ENCODE measurements around the gene DOK7.

The DOK7 gene

DNA sequence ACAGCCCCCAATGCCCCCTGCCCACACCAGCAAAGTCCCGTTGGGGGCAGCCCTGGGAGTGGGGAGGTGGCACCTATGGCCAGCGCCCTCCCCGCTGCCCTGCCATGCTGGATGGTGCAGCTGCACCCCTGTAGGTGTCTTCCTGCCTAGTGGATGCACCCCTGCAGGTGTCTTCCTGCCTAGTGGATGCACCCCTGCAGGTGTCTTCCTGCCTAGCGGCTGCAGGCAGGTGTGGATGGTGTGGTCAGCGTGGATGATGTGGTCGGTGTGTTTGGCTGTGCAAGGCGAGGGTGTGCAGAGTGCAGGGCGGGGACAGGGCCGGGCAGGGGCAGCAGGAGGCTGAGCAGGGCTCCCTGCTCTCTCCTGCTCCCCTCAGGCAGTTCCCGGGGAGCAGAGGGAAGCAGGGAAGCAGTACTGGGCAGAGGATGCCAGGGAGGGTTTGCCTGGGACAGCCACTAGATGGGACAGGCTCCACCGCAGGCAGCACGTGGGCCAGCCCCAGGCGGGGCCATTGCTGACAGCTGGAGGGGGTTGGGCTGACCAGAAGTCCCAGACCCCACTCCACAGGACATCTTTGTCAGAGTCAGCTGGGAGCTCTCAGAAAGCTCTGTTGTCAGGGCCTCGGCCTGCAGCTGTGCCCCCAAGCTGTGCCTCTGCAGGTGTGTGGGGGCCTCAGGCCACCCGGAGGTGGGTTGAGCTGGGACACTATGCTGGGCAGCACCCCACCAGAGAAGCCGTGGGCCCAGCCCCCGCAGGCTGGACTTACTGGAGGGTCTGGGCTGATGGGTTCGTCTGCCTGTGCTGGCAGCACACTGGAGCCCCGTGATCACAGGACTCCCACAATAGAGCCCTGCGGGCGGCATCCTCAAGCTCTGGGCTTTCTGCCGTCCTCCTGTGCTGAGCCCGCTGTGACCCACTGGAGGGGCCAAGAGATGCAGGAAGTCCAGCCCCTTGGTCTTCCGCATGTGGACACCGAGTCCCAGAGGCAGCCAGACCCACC lies 23.7 kb downstream of the DOK7 start:
- H3K27me3 ChIP-seq (ENCODE audit: control insufficient read depth, insufficient read depth, low read length): peaks cover 96% of the 10 kb centered on the region
- H3K27ac ChIP-seq (ENCODE audit: low read depth, low read length): no peak overlapping the region
- H3K9ac ChIP-seq (ENCODE audit: low read depth, low read length): no peak overlapping the region
- H3K36me3 ChIP-seq (ENCODE audit: control insufficient read depth, insufficient read depth, low read length): no peaks in the 10 kb centered on the region
- H3K4me3 ChIP-seq (ENCODE audit: low read depth, low read length): no peak overlapping the region
- H3K9me3 ChIP-seq (ENCODE audit: control insufficient read depth, insufficient read depth, low read length): no peaks in the 10 kb centered on the region
- H3K4me1 ChIP-seq (ENCODE audit: control insufficient read depth, insufficient read depth, low read length): peaks cover 18% of the 10 kb centered on the region

DNA sequence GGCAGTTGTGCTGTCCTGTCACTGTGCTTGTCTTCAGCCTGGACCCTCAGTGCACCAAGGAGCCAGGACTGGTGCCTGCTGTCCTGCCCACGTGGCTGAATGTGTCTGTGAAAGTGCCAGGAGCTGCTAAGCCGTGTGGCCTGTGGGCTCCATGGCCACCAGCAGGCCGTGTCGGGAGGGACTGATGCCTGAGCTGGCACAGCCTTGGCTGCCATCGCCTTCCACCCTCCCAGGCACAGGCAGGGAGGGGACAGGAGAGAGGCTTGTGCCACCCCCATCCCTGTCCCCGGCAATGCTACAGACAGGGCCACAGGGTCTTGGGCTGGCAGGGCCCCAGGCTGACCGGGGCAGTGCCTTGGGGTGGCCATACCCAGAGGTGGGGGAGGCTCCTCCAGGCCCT lies 24.8 kb downstream of the DOK7 start:
- no peak overlapping the region for H3K27ac ChIP-seq (ENCODE audit: low read depth, low read length)
- no peak overlapping the region for H3K4me3 ChIP-seq (ENCODE audit: low read depth, low read length)
- no peaks in the 10 kb centered on the region for H3K36me3 ChIP-seq (ENCODE audit: control insufficient read depth, insufficient read depth, low read length)
- H3K9me3 ChIP-seq (ENCODE audit: control insufficient read depth, insufficient read depth, low read length): no peaks in the 10 kb centered on the region
- peaks cover 97% of the 10 kb centered on the region for H3K27me3 ChIP-seq (ENCODE audit: control insufficient read depth, insufficient read depth, low read length)
- no peak overlapping the region for H3K9ac ChIP-seq (ENCODE audit: low read depth, low read length)
- H3K4me1 ChIP-seq (ENCODE audit: control insufficient read depth, insufficient read depth, low read length): peaks cover 17% of the 10 kb centered on the region

DNA sequence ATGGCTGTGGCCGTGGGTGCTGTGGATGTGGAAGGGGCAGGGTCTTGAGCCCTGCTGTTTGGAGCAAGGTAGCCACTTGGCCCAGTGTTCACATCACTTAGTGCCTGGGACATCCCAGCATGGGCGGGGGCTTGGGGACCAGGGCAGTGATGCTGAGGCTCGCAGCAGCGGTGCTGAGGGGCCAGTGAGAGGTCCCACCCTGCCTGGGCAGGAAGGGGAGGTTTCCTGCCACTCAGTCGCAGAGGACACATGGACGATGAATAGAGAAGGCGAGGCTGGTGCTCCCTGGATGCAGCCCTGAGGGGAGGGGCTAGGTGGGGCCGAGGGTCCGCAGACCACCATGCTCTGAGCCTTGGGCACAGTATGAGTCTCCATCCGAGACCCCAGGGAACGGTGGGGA lies 25.7 kb downstream of the DOK7 start:
- peaks cover 100% of the 10 kb centered on the region for H3K27me3 ChIP-seq (ENCODE audit: control insufficient read depth, insufficient read depth, low read length)
- H3K27ac ChIP-seq (ENCODE audit: low read depth, low read length): no peak overlapping the region
- H3K9me3 ChIP-seq (ENCODE audit: control insufficient read depth, insufficient read depth, low read length): no peaks in the 10 kb centered on the region
- no peaks in the 10 kb centered on the region for H3K36me3 ChIP-seq (ENCODE audit: control insufficient read depth, insufficient read depth, low read length)
- peaks cover 19% of the 10 kb centered on the region for H3K4me1 ChIP-seq (ENCODE audit: control insufficient read depth, insufficient read depth, low read length)
- H3K9ac ChIP-seq (ENCODE audit: low read depth, low read length): no peak overlapping the region
- no peak overlapping the region for H3K4me3 ChIP-seq (ENCODE audit: low read depth, low read length)

DNA sequence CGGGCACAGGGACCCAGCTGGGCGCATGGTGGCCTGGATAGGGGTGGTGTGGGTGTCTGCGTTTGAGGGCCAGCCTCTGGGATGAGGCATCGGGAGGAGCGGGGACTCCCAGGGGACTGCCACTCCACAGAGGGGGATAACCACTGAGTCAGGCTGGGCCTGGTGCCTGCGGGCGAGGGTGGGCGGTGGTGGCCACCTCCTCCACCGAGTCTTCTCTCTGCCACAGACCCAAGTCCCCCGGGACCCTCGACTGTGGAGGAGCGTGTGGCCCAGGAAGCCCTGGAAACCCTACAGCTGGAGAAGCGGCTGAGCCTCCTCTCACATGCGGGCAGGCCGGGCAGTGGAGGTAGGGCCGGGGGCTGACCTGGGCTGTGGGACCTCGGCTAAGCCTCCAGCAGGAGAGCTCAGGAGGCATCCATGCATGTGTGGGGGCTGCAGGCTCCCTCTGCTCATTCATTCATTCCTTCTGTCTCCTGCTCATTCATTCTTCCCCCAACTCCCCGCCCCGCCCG lies 26.4 kb downstream of the DOK7 start:
- H3K9me3 ChIP-seq (ENCODE audit: control insufficient read depth, insufficient read depth, low read length): no peaks in the 10 kb centered on the region
- H3K36me3 ChIP-seq (ENCODE audit: control insufficient read depth, insufficient read depth, low read length): no peaks in the 10 kb centered on the region
- H3K27me3 ChIP-seq (ENCODE audit: control insufficient read depth, insufficient read depth, low read length): peaks cover 100% of the 10 kb centered on the region
- no peak overlapping the region for H3K27ac ChIP-seq (ENCODE audit: low read depth, low read length)
- H3K9ac ChIP-seq (ENCODE audit: low read depth, low read length): no peak overlapping the region
- peaks cover 24% of the 10 kb centered on the region for H3K4me1 ChIP-seq (ENCODE audit: control insufficient read depth, insufficient read depth, low read length)
- no peak overlapping the region for H3K4me3 ChIP-seq (ENCODE audit: low read depth, low read length)

DNA sequence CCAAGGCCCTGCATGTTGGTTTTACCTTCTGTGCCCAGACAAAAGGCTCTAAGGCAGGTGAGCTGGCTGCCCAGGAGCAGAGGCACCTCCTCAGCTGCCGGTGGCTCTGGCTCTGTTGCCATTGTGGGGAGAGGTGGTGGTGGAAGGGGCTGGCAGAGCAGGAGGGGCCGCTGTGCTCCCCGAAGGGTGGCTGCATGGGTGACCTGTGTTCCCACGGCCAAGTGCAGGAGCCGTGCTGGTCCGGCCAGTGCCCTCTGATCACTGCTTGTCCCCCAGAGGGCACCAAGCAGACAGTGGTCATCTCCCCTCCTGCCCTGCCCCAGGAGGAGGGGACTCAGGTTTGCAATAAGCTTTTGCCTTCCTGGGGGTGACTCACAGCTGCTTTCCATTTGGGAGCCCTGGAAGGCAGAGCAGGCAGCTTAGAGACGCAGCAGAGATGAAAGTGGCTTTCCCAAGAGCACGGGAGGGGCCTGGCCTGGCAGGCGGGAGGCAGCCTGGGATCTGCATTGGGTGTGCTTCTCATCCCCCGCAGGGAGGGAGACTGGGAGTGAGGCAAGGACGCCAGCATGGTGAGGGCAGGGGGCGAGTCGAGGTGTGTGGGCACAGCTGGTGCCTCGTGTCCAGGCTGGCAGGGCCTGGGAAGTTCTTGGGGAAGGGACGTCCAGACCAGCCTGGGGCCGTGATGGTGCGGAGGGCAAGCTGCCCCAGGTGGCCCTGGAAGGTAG lies 28.7 kb downstream of the DOK7 start:
- Histone ChIP-seq H3K27me3 (ENCODE audit: control insufficient read depth, insufficient read depth, low read length) (peaks cover 100% of the 10 kb centered on the region), H3K36me3 (ENCODE audit: control insufficient read depth, insufficient read depth, low read length) (no peaks in the 10 kb centered on the region), H3K9me3 (ENCODE audit: control insufficient read depth, insufficient read depth, low read length) (no peaks in the 10 kb centered on the region), H3K9ac (ENCODE audit: low read depth, low read length) (no peak overlapping the region), H3K4me1 (ENCODE audit: control insufficient read depth, insufficient read depth, low read length) (peaks cover 12% of the 10 kb centered on the region; the same call in 1 of the 2 replicates), H3K4me3 (ENCODE audit: low read depth, low read length) (no peak overlapping the region), H3K27ac (ENCODE audit: low read depth, low read length) (no peak overlapping the region)

DNA sequence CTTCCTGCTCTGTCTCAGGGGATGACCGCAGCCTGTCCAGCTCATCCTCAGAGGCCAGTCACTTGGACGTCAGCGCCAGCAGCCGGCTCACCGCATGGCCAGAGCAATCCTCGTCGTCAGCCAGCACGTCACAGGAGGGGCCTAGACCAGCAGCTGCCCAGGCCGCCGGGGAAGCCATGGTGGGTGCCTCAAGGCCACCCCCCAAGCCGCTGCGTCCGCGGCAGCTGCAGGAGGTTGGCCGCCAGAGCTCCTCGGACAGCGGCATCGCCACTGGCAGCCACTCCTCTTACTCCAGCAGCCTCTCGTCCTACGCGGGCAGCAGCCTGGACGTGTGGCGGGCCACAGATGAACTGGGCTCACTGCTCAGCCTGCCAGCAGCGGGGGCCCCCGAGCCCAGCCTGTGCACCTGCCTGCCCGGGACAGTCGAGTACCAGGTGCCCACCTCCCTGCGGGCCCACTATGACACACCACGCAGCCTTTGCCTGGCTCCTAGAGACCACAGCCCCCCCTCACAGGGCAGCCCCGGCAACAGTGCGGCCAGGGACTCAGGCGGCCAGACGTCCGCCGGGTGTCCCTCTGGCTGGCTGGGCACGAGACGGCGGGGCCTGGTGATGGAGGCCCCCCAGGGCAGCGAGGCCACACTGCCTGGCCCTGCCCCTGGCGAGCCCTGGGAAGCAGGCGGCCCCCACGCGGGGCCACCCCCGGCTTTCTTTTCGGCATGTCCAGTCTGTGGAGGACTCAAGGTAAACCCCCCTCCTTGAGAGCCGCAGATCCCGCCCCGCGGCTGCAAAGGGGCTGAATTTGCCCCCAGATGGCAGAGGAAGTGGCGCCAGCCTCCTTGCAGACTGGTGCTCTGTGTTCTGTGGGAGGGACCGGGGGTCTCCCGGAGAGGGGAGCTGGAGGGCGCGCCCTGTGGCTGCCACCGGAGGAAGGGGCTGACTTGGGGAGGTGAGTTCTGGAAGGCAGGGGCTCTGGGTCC lies 29.9 kb downstream of the DOK7 start:
- H3K27me3 ChIP-seq (ENCODE audit: control insufficient read depth, insufficient read depth, low read length): peaks cover 99% of the 10 kb centered on the region
- H3K36me3 ChIP-seq (ENCODE audit: control insufficient read depth, insufficient read depth, low read length): no peaks in the 10 kb centered on the region
- no peak overlapping the region for H3K4me3 ChIP-seq (ENCODE audit: low read depth, low read length)
- H3K9me3 ChIP-seq (ENCODE audit: control insufficient read depth, insufficient read depth, low read length): no peaks in the 10 kb centered on the region
- peaks cover 9% of the 10 kb centered on the region; the same call in 1 of the 2 replicates for H3K4me1 ChIP-seq (ENCODE audit: control insufficient read depth, insufficient read depth, low read length)
- H3K27ac ChIP-seq (ENCODE audit: low read depth, low read length): no peak overlapping the region
- no peak overlapping the region for H3K9ac ChIP-seq (ENCODE audit: low read depth, low read length)

DNA sequence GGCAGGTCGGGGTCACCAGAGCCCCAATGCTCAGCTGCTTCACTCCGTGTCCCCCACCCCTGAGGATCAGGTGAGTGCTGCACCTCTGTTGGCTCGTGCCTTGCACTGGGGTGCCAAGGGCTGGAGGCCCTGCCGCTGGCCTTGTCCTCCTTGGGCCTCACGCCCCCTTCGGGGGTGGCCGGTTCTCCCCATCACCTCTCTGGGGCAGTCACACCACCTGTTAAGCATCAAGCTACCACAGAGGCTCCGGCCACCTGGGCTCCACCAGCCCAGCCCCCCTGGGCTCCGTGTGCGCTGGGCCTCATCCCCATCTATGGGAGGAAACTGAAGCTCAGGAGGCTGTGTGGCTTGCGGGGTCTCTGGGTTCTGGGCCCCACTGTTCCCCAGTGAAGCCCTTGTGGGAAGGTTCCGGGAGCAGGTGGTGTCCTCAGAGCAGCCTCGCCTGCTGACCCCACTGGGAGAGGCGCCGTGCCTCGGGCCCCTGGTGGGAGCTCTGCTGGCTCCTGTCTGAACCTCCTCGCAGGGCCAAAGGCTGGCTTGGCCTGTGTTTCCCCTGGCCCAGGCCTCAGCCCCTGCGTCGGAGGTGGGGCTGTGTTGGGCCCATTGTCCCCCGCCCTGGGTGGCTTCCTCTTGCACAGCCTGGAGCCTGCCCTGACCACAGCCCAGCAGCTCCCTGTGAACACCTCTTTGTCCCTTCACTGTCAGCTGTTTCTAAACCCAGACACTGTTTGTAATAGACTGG lies 30.8 kb downstream of the DOK7 start:
- H3K27ac ChIP-seq (ENCODE audit: low read depth, low read length): no peak overlapping the region
- H3K4me3 ChIP-seq (ENCODE audit: low read depth, low read length): no peak overlapping the region
- H3K27me3 ChIP-seq (ENCODE audit: control insufficient read depth, insufficient read depth, low read length): peaks cover 98% of the 10 kb centered on the region
- H3K9me3 ChIP-seq (ENCODE audit: control insufficient read depth, insufficient read depth, low read length): no peaks in the 10 kb centered on the region
- H3K9ac ChIP-seq (ENCODE audit: low read depth, low read length): no peak overlapping the region
- H3K36me3 ChIP-seq (ENCODE audit: control insufficient read depth, insufficient read depth, low read length): no peaks in the 10 kb centered on the region
- H3K4me1 ChIP-seq (ENCODE audit: control insufficient read depth, insufficient read depth, low read length): peaks cover 9% of the 10 kb centered on the region; the same call in 1 of the 2 replicates

DNA sequence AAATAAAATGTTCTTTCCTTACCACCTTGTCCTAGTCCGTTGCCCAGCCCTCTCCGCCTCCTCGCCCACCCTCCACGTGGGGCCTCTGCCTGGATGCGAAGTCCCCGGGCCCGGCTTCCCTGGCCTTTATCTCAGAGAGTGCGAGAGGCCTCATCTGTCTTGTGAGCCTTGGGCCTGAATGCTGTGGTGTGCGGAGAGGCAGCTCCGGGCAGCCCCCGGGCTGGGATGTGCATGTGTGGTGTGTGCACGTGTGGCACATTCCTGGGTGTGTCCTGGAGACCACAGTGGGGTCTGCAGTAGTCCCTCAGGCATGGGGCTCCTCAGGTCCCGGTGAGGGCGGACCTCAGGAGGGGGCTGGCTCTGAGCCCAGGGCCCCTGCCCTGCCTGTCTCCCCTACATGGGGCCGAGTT lies 31.4 kb downstream of the DOK7 start:
- no peaks in the 10 kb centered on the region for H3K9me3 ChIP-seq (ENCODE audit: control insufficient read depth, insufficient read depth, low read length)
- no peak overlapping the region for H3K9ac ChIP-seq (ENCODE audit: low read depth, low read length)
- H3K27ac ChIP-seq (ENCODE audit: low read depth, low read length): no peak overlapping the region
- no peaks in the 10 kb centered on the region for H3K36me3 ChIP-seq (ENCODE audit: control insufficient read depth, insufficient read depth, low read length)
- peaks cover 92% of the 10 kb centered on the region for H3K27me3 ChIP-seq (ENCODE audit: control insufficient read depth, insufficient read depth, low read length)
- H3K4me1 ChIP-seq (ENCODE audit: control insufficient read depth, insufficient read depth, low read length): peaks cover 9% of the 10 kb centered on the region; the same call in 1 of the 2 replicates
- H3K4me3 ChIP-seq (ENCODE audit: low read depth, low read length): no peak overlapping the region

DNA sequence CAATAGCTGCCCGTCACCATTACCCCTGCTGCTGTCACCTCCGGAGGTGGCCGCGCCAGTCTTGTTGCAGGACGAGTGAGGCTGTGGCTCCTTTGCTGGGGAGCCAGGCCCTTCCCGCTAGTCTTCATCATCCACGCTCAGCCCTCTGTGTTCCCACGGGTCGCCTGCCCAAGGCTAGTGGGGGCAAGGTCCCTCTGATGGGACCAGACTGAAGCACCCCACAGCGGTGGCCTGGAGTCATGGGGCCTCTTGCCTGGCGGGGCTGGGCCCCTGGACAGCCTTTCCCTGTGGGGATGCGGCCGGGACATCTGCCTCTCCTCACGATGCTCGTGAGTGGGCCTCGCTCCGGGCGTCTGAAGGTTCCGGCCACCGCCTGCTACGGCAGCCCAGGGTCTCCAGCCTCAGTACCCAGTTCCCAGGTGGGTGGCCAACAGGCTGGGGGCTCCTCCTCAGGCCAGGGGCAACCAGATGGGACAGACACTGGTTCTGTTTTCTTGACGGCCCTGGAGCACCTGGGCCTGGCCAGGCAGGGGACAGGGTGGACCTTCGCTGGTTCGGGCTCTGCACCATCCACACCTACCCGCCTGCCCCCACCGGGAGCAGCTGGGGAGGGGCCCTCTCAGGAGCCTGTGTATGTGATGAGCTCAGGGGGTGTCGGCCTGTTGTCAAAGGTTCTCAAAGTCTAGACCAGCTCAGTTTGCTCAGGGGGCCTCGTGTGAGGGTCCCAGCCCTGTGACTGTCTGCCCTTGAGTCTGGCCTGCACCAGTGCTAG lies 32.3 kb downstream of the DOK7 start:
- H3K4me1 ChIP-seq (ENCODE audit: control insufficient read depth, insufficient read depth, low read length): peaks cover 9% of the 10 kb centered on the region; the same call in 1 of the 2 replicates
- no peak overlapping the region for H3K9ac ChIP-seq (ENCODE audit: low read depth, low read length)
- no peak overlapping the region for H3K27ac ChIP-seq (ENCODE audit: low read depth, low read length)
- H3K27me3 ChIP-seq (ENCODE audit: control insufficient read depth, insufficient read depth, low read length): peaks cover 83% of the 10 kb centered on the region
- H3K4me3 ChIP-seq (ENCODE audit: low read depth, low read length): no peak overlapping the region
- H3K36me3 ChIP-seq (ENCODE audit: control insufficient read depth, insufficient read depth, low read length): no peaks in the 10 kb centered on the region
- H3K9me3 ChIP-seq (ENCODE audit: control insufficient read depth, insufficient read depth, low read length): no peaks in the 10 kb centered on the region
